Skin of body (tissue), 2 donors: ENCODE results near the gene OTX2. TPM values are rescaled to one million over a fixed set of nuclear protein-coding genes. Genes with fewer than 3 reads are reported as not detected.

Source experiments
- DNase-seq: peaks from one replicate; lab custom pipeline; 2025; lab: John Stamatoyannopoulos, UW
- total RNA-seq: library from RNA; depleted of rRNA; stranded (reverse); fragments of >200 nt; gene quantifications from one replicate; pipeline ENCODE4 v1.2.3, GENCODE V29; 2014

The OTX2 gene
- not detected for total RNA-seq

GRCh38 chr14:56810147-56810719 is at the start of gene OTX2:
Gene OTX2, minus strand, starts transcription at chr14:56810479. Its CDS starts 5,023 bp downstream, at chr14:56805456.
- no peak for DNase-seq

- DNase-seq = no peak
Observed at GRCh38 chr14:56858422-56858821, 48.1 kb upstream of the OTX2 start.

- no peak for DNase-seq
Observed at GRCh38 chr14:56857216-56857615, 46.9 kb upstream of the OTX2 start.

GRCh38 chr14:56855891-56856461 is 45.7 kb upstream of the OTX2 start:
- no peak for DNase-seq

GRCh38 chr14:56854325-56854724 is 44.0 kb upstream of the OTX2 start:
- DNase-seq = no peak

- DNase-seq = no peak
Observed at GRCh38 chr14:56846970-56847930, 37.0 kb upstream of the OTX2 start.

GRCh38 chr14:56844406-56845002 is 34.2 kb upstream of the OTX2 start:
- DNase-seq = no peak

- no peak for DNase-seq
Observed at GRCh38 chr14:56841611-56842010, 31.3 kb upstream of the OTX2 start.

GRCh38 chr14:56840221-56840620 is 29.9 kb upstream of the OTX2 start:
- DNase-seq = no peak

GRCh38 chr14:56829151-56829550 is 18.9 kb upstream of the OTX2 start:
- no peak for DNase-seq

- no peak for DNase-seq
Observed at GRCh38 chr14:56826214-56826613, 15.9 kb upstream of the OTX2 start.

GRCh38 chr14:56821805-56822610 is 11.7 kb upstream of the OTX2 start:
- DNase-seq = no peak

- no peak for DNase-seq
Observed at GRCh38 chr14:56821177-56821576, 10.9 kb upstream of the OTX2 start.

GRCh38 chr14:56817396-56817921 is 7.2 kb upstream of the OTX2 start:
- no peak for DNase-seq

- no peak for DNase-seq
Observed at GRCh38 chr14:56816574-56817391, 6.5 kb upstream of the OTX2 start.

- no peak for DNase-seq
Observed at GRCh38 chr14:56815745-56816144, 5.5 kb upstream of the OTX2 start.

- DNase-seq = no peak
Observed at GRCh38 chr14:56814969-56815700, 4.9 kb upstream of the OTX2 start.

- no peak for DNase-seq
Observed at GRCh38 chr14:56814519-56814959, 4.3 kb upstream of the OTX2 start.

- DNase-seq = no peak
Observed at GRCh38 chr14:56813143-56813551, 2.9 kb upstream of the OTX2 start.
